Stomach (tissue), 4 donors: ENCODE data around the gene MRPL53.

Experiments used
- POLR2A ChIP-seq, 4 donors: fragments of 450-650 bp; IDR thresholded peaks; one replicate each; pipeline ENCODE4 v1.6.1; 2016; ENCODE audit warnings: antibody characterized with exemption in 4 of 4, control low read depth in 2 of 4, mild to moderate bottlenecking in 1 of 4, moderate library complexity in 1 of 4
- POLR2AphosphoS5 ChIP-seq, 3 donors: sonication (generic); formaldehyde crosslinking; IDR thresholded peaks; one replicate each; pipeline ENCODE4 v1.6.1; 2016; ENCODE audit warnings: antibody characterized with exemption in 3 of 3
- TF ChIP-seq, protein P1 (sequence below), 7 experiments: fragments of 450-650 bp in 4 of 7; fragments of 200-600 bp in 3 of 7; sonication (generic) in 3 of 7; IDR thresholded peaks; one replicate each; pipeline ENCODE4 v1.5.1; 2016 to 2019; ENCODE audit warnings: antibody characterized with exemption in 7 of 7, control low read depth in 2 of 7, mild to moderate bottlenecking in 1 of 7

DNA sequence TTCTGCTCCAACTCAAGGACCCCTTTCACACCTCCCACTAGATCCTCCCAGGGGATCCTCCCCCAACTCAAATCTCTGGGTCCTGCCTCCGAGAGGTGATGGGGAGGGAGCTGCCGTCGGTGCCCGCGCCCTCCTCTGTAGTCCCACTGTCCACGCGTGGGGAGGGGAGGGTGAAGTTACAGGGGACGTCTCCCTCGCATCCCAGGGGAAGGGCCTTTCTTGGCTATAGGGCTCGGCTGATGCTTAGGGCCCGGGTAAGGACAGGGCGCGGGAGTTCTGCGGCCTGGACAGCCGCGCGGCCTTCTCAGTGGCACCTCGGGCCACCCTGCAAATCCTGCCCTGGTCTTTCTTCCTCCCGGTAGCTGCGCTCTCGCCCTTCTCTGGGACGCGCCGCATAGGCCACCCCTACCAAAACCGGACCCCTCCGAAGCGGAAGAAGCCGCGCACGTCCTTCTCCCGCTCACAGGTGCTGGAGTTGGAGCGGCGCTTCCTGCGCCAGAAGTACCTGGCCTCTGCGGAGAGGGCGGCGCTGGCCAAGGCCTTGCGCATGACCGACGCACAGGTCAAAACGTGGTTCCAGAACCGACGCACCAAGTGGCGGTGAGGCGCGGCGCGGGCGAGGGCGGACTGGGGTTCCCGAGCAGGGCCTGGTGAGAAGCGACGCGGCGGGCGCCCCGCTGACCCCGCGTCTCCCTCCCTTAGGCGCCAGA is 42.9 kb upstream of the MRPL53 start:
- TF ChIP-seq, protein P1, sequence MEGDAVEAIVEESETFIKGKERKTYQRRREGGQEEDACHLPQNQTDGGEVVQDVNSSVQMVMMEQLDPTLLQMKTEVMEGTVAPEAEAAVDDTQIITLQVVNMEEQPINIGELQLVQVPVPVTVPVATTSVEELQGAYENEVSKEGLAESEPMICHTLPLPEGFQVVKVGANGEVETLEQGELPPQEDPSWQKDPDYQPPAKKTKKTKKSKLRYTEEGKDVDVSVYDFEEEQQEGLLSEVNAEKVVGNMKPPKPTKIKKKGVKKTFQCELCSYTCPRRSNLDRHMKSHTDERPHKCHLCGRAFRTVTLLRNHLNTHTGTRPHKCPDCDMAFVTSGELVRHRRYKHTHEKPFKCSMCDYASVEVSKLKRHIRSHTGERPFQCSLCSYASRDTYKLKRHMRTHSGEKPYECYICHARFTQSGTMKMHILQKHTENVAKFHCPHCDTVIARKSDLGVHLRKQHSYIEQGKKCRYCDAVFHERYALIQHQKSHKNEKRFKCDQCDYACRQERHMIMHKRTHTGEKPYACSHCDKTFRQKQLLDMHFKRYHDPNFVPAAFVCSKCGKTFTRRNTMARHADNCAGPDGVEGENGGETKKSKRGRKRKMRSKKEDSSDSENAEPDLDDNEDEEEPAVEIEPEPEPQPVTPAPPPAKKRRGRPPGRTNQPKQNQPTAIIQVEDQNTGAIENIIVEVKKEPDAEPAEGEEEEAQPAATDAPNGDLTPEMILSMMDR (IDR thresholded peaks at IDR 0.05), result no peak
- no peak for TF ChIP-seq POLR2A (IDR thresholded peaks at IDR 0.05)
- no peak for TF ChIP-seq POLR2AphosphoS5 (IDR thresholded peaks at IDR 0.05)
